Neutrophil (primary cell): ENCODE results near the gene RAD51B.

Source experiments
- H3K27ac ChIP-seq: fragments of 200-600 bp; sonication (generic); 2 replicates; pipeline ENCODE4 v1.5.1; 2016; ENCODE audit warnings: mild to moderate bottlenecking, moderate library complexity
- H3K27me3 ChIP-seq: fragments of 200-600 bp; sonication (generic); 2 replicates; pipeline ENCODE4 v1.6.0; 2016; ENCODE audit warnings: mild to moderate bottlenecking
- H3K36me3 ChIP-seq: fragments of 200-600 bp; sonication (generic); 2 replicates; pipeline ENCODE4 v1.5.1; 2017
- H3K4me1 ChIP-seq, 2 experiments: fragments of 200-600 bp in 1 of 2; sonication (generic) in 1 of 2; 1 replicate in 1 of 2; 2 replicates in 1 of 2; pipeline versions ENCODE4 v1.5.1 to v1.6.1; 2013 to 2016; ENCODE audit warnings: low read depth in 1 of 2, low read length in 1 of 2, mild to moderate bottlenecking in 1 of 2, moderate library complexity in 1 of 2; ENCODE audit not compliant: control insufficient read depth in 1 of 2, insufficient read depth in 1 of 2
- H3K4me3 ChIP-seq, 2 experiments: fragments of 200-600 bp in 1 of 2; sonication (generic) in 1 of 2; 1 replicate in 1 of 2; 2 replicates in 1 of 2; pipeline ENCODE4 v1.5.1; 2013 to 2016; ENCODE audit warnings: low read depth in 1 of 2, low read length in 1 of 2, mild to moderate bottlenecking in 1 of 2, moderate library complexity in 1 of 2
- H3K9me3 ChIP-seq: fragments of 200-600 bp; sonication (generic); 2 replicates; pipeline ENCODE4 v1.5.1; 2016
- CTCF ChIP-seq: fragments of 200-600 bp; sonication (generic); IDR thresholded peaks from 2 replicates; pipeline ENCODE4 v1.5.1; 2016; ENCODE audit warnings: antibody characterized with exemption

RAD51B gene

GRCh38 chr14:67820428-67820971 is 921 bp downstream of the RAD51B start:
- Histone ChIP-seq H3K27ac (peak overlapping the region; percentile 90), H3K27me3 (no peaks in the 10 kb centered on the region), H3K36me3 (no peaks in the 10 kb centered on the region), H3K4me1 (peaks cover 46 to 57% of the 10 kb centered on the region in 2 experiments), H3K9me3 (no peaks in the 10 kb centered on the region), H3K4me3 (peak overlapping the region; percentile 76 to 99)
- TF ChIP-seq CTCF, result no peak

- Histone ChIP-seq H3K36me3 (no peaks in the 10 kb centered on the region), H3K9me3 (no peaks in the 10 kb centered on the region), H3K4me1 (peaks cover 39 to 51% of the 10 kb centered on the region in 2 experiments), H3K4me3 (peak overlapping the region; percentile 76 to 99), H3K27me3 (no peaks in the 10 kb centered on the region), H3K27ac (peak overlapping the region; percentile 90)
- no peak for TF ChIP-seq CTCF
Measured at GRCh38 chr14:67821121-67821520, 1.5 kb downstream of the RAD51B start.

- peaks cover 7% of the 10 kb centered on the region for H3K36me3 ChIP-seq
- no peak for TF ChIP-seq CTCF
- no peak overlapping the region for H3K27ac ChIP-seq
- H3K4me3 ChIP-seq, result no peak overlapping the region
- H3K4me1 ChIP-seq, result no peaks in the 10 kb centered on the region
- H3K9me3 ChIP-seq, result no peaks in the 10 kb centered on the region
- H3K27me3 ChIP-seq, result no peaks in the 10 kb centered on the region
Measured at GRCh38 chr14:67831113-67831512, 11.5 kb downstream of the RAD51B start.

GRCh38 chr14:67833403-67833802 is 13.8 kb downstream of the RAD51B start:
- Histone ChIP-seq H3K27me3 (no peaks in the 10 kb centered on the region), H3K36me3 (no peaks in the 10 kb centered on the region), H3K27ac (no peak overlapping the region), H3K4me3 (no peak overlapping the region), H3K9me3 (no peaks in the 10 kb centered on the region), H3K4me1 (peaks cover 7 to 8% of the 10 kb centered on the region in 2 experiments)
- no peak for TF ChIP-seq CTCF

GRCh38 chr14:67835596-67835995 is 16.0 kb downstream of the RAD51B start:
- TF ChIP-seq CTCF, result no peak
- H3K27me3 ChIP-seq, result no peaks in the 10 kb centered on the region
- no peaks in the 10 kb centered on the region for H3K36me3 ChIP-seq
- H3K9me3 ChIP-seq, result no peaks in the 10 kb centered on the region
- H3K4me3 ChIP-seq, result no peak overlapping the region
- H3K4me1 ChIP-seq, result peaks cover 7 to 8% of the 10 kb centered on the region in 2 experiments
- peak overlapping the region; percentile 59 for H3K27ac ChIP-seq
